ENCODE results near the gene BICRA.
"Not testable (repeated sequence)": the region's sequence is repeated elsewhere in the genome, so short reads cannot be mapped to it uniquely, and the experiment has no call there.

The BICRA gene

GRCh38 chr19:47633996-47634395, 25.1 kb downstream of the BICRA start:
- no peak for TF ChIP-seq CTCF (IDR thresholded peaks at IDR 0.05; ENCODE audit: extremely low read depth, missing control alignments)
- DNase-seq (ENCODE audit: low spot score): no peak

- not testable (repeated sequence) for DNase-seq (ENCODE audit: low spot score)
Measured at GRCh38 chr19:47635152-47635754, 26.3 kb downstream of the BICRA start.

GRCh38 chr19:47637550-47637949, 28.6 kb downstream of the BICRA start:
- no peak for TF ChIP-seq CTCF (IDR thresholded peaks at IDR 0.05; ENCODE audit: extremely low read depth, missing control alignments)
- no peak for DNase-seq (ENCODE audit: low spot score)

GRCh38 chr19:47641891-47642485, 33.1 kb downstream of the BICRA start:
- no peak for DNase-seq (ENCODE audit: low spot score)
- no peak for TF ChIP-seq CTCF (IDR thresholded peaks at IDR 0.05; ENCODE audit: extremely low read depth, missing control alignments)

GRCh38 chr19:47643281-47643680, 34.3 kb downstream of the BICRA start:
- DNase-seq (ENCODE audit: low spot score): no peak
- no peak for TF ChIP-seq CTCF (IDR thresholded peaks at IDR 0.05; ENCODE audit: extremely low read depth, missing control alignments)

GRCh38 chr19:47644199-47644598, 35.3 kb downstream of the BICRA start:
- TF ChIP-seq CTCF (IDR thresholded peaks at IDR 0.05; ENCODE audit: extremely low read depth, missing control alignments): no peak
- no peak for DNase-seq (ENCODE audit: low spot score)

- DNase-seq (ENCODE audit: low spot score): no peak
- no peak for TF ChIP-seq CTCF (IDR thresholded peaks at IDR 0.05; ENCODE audit: extremely low read depth, missing control alignments)
Measured at GRCh38 chr19:47644743-47645482, 36.0 kb downstream of the BICRA start.
